Measurements from ENCODE around the gene GLIPR1L1.
A peak's percentile ranks its signal among the peaks of the same experiment; 100 is the strongest.

The GLIPR1L1 gene

DNA sequence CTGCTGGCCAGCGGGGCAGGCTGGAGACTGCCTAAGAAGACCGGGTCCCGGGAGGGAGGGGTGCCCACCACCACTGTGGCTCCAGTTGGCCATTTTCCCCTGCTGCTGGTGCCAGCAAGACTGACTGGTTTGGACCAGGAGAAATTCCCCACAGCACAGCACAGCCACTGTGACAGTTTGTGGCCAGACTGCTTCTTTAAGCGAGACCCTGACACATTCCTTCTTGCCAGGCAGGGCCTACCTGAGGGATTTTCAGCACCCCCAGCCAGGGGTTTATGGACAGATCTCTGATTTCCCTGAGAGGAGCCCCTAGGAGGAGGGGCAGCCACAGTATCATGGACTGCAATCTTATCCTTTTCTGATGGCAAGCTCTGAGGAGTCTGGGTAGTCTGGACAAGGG is 15.5 kb downstream of the GLIPR1L1 start:
- DNase-seq (ENCODE audit: low read depth in 2 of 3, low spot score in 1 of 3) = no peak

DNA sequence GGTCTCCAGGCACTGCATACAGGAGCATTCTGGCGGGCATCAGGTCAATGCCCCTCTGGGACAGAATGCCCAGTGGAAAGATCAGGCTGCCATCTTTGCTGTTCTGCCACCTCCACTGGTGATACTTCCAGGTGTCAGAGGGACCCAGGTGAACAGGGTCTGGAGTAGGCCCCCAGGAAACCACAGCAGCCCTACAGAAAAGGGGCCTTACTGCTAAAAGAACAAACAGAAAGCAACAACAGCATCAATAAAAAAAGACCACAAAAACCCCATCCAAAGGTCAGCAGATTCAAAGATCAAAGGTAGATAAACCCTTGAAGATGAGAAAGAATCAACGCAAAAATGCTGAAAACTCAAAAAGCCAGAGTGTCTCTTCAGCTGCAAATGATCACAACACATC is 15.9 kb downstream of the GLIPR1L1 start:
- no peak for DNase-seq (ENCODE audit: low read depth in 2 of 3, low spot score in 1 of 3)

DNA sequence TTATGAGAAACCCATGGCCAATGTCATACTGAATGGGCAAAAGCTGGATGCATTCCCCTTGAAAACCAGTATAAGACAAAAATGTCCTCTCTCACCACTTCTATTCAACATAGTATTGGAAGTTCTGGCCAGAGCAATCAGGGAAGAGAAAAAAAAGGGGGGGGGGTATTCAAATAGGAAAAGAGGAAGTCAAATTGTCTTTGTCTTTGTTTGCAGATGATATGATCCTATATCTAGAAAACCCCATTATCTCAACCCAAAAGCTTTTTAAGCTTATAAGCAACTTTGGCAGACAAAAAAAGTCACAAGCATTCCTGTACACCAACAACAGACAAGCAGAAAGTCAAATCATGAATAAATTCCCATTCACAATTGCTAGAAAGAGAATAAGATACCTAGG is 19.5 kb downstream of the GLIPR1L1 start:
- DNase-seq (ENCODE audit: low read depth in 2 of 3, low spot score in 1 of 3) = no peak

DNA sequence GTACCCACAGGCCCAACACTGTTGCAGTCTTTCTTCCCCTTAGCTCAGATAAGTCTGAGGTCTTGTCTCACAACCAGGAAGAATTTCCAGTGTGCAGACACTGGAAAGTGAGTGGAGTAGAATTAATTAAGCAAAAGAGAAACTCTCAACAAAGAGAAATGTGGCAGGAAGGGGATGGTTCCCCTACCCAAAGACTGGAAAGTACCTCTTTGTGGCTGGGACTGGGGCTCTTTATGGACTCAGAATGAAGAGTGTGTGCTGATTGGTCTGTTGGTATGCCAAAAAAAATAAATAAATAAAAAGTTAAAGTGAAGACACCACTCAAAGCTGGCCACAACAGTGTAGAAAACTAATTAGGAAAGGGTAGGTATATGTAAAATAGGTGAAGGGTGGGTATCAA is 26.4 kb downstream of the GLIPR1L1 start:
- DNase-seq (ENCODE audit: low read depth in 2 of 3, low spot score in 1 of 3) = no peak

DNA sequence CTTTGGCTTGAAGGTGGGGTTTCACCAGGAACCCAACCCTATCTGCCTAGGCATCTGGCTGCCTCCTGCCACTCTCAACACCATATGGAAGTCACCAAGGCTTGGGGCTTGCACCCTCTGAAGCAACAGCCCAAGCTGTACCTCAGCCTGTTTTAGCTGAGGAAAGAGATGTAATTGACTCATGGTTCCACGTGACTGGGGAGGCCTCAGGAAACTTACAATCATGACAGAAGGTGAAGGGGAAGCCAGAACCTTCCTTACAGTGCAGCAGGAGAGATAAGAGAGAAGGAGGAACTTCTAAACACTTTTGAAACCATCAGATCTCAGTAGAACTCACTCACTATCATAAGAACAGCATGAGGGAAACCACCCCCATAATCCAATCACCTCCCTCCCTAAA is 26.9 kb downstream of the GLIPR1L1 start:
- DNase-seq (ENCODE audit: low read depth in 2 of 3, low spot score in 1 of 3) = no peak

DNA sequence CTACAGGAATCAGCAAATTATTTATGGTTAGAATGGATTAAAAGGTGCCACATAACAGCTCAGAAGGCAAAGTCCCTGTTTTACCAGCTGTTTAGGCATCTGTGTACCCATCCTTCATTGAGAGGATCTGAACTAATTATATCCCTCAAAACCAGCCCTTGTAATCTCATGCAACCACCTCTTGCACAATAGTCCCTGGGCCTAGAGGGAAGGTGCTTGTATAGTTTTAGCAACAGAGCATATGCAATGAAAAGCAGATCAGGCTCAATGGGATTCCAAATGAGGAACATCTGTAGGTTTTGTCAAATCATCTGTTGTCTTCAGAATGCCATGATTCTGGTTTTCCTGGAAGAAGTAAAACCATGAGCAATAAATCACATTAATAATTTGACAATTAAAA is 30.4 kb downstream of the GLIPR1L1 start:
- DNase-seq (ENCODE audit: low read depth in 2 of 3, low spot score in 1 of 3) = no peak

DNA sequence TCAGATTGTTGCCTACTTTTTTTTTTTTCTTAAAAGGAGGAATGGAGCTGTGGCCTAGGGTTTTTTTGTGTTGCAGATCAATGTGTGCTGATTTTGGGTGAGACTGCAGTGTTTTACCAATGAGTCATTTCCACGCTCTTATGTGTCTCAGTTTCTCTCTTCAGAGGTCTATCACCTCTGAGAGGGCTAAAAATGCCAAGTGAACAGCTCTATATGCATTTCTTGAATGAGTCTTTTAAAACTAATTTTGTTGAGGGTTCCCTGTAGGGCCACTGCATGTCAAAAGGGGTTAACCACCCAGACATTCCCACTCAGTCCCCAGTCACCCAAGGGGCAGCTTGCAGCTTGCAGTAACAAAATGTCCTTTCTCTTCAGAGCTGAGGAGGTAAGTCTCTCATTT is 32.2 kb downstream of the GLIPR1L1 start:
- DNase-seq (ENCODE audit: low read depth in 2 of 3, low spot score in 1 of 3) = no peak

DNA sequence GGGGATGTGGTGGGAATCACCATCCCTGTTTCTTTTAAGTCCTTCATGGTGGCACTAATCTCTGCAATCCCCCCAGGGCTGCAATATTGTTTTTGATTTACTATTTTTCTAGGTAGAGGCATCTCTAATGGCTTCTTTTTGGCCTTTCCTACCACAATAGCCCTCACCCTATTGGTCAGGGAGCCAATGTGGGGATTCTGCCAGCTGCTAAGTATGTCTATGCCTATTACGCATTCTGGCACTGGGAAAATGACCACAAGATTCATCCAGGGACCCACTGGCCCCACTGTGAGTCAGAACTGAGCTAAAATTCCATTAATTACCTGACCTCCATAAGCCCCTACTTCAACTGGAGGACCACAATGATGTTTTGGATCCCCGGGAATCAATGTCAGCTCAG is 40.5 kb downstream of the GLIPR1L1 start:
- no peak for DNase-seq (ENCODE audit: low read depth in 2 of 3, low spot score in 1 of 3)

DNA sequence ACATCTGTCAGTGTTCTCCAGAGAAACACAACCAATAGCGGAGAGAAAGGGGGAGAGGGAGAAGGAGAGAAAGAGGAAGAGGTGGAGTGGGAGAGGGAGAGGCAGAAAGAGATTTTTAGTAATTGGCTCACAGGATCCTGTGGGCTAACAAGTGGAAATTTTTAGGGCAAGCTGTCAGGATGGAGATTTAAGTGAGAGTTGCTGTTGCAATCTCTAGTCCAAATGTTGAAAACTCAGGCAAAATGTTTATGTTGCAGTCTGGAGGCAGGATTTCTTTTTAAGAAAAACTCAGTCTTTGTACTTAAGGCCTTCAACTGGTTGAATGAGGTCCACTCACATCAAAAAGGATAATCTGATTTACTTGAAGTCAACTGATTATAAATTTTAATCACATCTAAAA is 43.9 kb downstream of the GLIPR1L1 start:
- no peak for DNase-seq (ENCODE audit: low read depth in 2 of 3, low spot score in 1 of 3)

DNA sequence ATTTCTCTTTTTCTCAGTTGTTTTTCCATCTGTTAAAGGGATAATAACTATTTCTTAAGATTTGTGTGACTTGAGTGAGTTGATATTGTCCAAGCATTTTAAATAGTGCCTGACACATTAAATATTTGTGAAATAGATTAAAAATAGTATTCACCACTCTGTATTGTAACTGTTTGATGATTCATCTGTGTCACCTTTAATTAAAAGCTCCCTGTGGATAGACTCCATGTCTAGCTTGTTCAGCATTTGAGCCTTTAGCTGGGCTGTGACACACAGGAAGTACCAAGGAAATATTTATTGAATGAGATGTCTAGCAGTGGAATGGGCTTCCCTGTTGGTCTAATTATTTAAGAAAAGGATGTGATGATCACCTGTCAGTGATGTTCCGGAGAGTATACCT is 54.6 kb downstream of the GLIPR1L1 start:
- no peak for DNase-seq (ENCODE audit: low read depth in 2 of 3, low spot score in 1 of 3)

DNA sequence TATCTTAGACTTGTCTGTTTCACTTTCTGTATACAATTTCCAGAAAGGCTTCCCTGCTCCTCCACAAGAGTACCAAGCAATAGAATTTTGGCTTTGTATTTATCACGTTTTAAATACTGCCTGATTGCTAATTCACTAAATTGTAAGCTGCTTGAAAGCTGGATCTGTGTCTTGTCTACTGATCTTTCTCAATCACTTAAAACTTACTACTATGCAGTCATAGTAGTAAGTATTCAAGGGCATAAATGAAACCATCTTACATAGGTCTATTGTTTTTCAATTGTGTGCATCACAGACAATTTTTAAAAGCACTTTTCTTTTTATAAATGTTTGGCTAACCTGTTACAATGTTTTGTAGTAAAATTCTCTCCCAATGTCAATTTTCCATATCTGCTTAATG is 55.2 kb downstream of the GLIPR1L1 start:
- DNase-seq (ENCODE audit: low read depth in 2 of 3, low spot score in 1 of 3) = no peak

DNA sequence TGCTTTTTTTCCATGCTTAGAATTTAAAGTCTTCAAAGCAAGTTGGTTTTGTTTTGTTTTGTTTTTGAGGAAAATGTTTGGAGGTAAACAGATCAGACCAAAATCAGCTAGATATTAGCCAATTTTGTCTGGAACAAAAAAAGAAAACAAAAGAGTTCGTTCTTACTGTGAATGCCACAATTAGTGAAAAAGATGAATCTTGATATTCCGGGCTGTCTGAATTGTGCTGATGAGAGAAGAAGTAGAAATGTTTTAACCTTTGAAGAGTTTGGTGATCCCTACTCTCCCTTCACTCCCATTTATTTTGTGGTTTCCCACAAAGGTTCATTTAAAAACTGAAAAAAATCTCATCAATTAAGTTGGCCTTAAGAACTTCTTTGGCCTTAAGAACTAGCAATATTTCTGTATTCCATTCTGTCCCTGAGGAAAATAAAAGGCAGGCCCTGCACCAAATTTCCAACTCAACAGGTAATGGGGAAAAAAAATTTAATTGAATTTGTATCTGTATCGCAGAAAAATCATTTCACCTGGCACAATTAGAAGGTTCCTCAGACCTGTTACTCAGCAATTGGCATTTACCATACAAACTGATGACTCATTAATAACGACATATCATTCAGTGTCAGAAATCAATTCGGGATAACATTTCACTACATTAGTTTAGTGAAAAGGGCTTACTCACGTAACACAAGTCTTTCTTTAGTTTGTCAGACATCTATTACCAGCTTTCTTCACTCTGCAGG is 55.9 kb downstream of the GLIPR1L1 start:
- DNase-seq (ENCODE audit: low read depth in 2 of 3, low spot score in 1 of 3) = no peak

DNA sequence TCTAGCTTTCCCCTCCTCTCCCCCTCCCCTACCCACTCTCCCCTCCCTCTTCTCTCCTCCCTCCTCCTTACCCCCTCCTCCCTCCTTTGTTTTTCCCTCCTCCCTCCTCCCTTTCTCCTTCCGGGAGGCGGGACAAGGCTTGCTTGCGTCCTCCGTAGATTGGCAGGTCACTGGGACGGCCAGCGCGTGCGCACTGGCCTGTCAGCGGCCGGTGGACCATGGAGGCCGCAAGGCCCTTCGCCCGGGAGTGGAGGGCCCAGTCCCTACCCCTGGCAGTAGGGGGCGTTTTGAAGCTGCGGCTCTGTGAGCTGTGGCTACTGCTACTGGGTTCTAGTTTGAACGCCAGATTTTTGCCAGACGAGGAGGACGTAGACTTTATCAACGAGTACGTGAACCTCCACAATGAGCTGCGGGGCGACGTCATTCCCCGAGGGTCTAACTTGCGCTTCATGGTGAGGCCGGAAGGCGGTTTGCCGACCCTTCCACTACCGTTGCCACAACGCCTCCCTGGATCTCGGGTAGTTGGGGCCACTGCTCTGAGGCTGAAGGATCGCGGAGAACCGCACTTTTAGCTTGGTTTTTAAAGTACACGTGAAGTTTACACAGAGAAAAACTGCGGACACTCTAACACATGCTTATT is 56.5 kb downstream of the GLIPR1L1 start, which contains the start of gene GLIPR1L2:
Gene GLIPR1L2 (plus strand): TSS at position 191 of the 640 bp plus-strand sequence. CDS start 28 bp downstream, at position 219.
- DNase-seq (ENCODE audit: low read depth in 2 of 3, low spot score in 1 of 3) = peak; percentile 87 to 90 (median 89)

DNA sequence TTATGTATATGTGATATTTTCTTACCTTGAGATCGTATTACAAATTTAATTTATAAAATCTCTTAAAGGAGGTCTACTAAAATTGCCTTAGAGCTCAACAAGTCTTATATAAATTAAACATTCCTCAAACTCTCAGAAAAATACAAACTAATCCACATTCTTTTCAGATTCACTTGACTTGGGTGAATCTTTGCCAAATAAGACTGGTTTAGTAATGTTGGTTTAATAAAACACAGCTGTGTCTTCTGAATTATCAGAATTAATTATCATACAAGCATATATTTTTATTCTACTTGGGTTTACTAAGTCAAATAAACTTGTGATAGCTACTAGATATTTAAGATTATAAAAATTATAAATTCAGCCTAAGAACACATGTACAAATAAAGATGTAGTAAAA is 69.8 kb downstream of the GLIPR1L1 start:
- no peak for DNase-seq (ENCODE audit: low read depth in 2 of 3, low spot score in 1 of 3)

DNA sequence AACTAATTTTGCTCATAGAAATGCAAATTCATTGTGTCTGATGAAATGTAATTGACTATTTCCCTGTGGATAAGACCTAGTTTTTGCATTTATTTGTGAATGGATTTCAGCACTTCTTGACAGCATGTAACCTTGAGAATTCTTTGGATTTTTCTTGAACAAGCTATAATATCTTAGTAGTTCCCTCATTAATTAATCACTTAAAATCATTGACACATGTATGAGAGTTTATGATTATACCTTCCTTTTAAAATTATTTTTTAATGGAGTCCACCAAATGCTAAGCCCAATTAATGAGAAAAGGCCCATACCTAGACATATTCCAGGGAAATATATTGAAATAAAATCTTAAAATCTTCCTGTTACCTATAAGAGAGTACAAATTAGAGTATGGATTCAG is 73.2 kb downstream of the GLIPR1L1 start:
- DNase-seq (ENCODE audit: low read depth in 2 of 3, low spot score in 1 of 3) = no peak

DNA sequence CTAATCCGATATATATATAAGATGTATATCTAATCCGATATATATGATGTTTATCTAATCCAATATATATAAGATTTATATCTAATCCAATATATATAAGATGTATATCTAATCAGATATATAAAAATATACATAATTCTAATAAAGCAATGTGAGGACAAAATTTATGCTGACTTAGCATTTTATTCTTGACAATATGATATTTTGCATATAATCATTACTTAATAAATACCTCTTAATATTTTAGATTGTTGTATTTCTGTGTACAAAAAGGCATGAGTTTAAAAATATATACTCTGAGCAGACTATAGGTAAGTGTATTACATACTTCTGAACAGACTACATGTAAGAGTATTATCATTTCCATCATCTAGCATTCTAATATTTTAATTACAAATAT is 75.4 kb downstream of the GLIPR1L1 start:
- DNase-seq (ENCODE audit: low read depth in 2 of 3, low spot score in 1 of 3) = no peak

DNA sequence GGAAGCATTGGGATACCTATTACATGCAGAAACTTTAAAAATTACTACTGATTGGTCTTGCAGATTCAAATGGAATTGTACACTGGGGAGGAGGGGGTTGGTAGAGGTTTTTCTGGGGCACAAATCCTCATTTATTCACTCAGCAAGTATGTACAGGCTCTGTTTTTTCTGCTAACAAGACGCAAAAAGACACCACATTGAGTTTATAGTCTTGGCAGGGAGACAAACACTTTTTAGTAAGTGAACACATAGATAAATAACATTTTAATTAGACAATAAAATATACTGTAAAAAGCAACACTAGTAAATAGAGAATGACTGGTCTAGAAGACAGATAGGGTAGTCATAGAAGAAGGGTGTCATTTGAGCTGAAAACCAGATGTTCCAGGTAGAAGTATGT is 80.2 kb downstream of the GLIPR1L1 start:
- DNase-seq (ENCODE audit: low read depth in 2 of 3, low spot score in 1 of 3) = no peak

DNA sequence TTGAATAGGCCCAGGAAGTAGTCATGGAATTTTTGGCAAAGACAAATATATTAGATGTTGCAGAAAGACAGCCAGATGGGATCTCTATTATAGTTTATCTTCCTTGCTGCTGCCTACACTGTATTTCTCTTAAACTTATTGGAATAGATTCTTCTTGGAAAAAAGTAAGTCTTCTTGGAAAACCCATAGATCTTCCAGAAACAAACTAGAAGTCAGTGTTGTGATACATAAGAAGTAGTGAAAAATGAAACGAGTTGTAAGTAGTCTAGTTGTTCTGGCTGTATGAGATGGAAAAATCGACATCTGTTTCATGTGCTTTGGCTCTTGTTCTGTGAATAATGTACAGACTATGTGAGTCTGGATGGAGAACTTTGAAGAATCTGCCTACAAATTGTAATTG is 85.4 kb downstream of the GLIPR1L1 start:
- DNase-seq (ENCODE audit: low read depth in 2 of 3, low spot score in 1 of 3) = no peak
